WTC11 (cell line): ENCODE data around the gene AGL. TPM values are rescaled to one million over a fixed set of nuclear protein-coding genes. Genes with fewer than 3 reads are reported as not detected.
A peak's percentile ranks its signal among the peaks of the same experiment; 100 is the strongest.
"Not testable (repeated sequence)": the region's sequence is repeated elsewhere in the genome, so short reads cannot be mapped to it uniquely, and the experiment has no call there.

Experiments used
- ATAC-seq: fragments of 200-7000 bp; cut with Tn5 transposase; 2 replicates; pipeline ENCODE4 v1.10.0; 2021; ENCODE audit warnings: mild to moderate bottlenecking, moderate library complexity
- CTCF ChIA-PET: fragments of 300-600 bp; sonication (Branson Sonifier 250); formaldehyde crosslinking; loops from one replicate; lab custom pipeline; 2021; ENCODE audit warnings: antibody characterized with exemption; lab: Charles Lee
- POLR2A ChIA-PET: fragments of 350-600 bp; sonication (Branson Sonifier 250); formaldehyde crosslinking; loops from one replicate; lab custom pipeline; 2021; ENCODE audit warnings: antibody characterized with exemption; lab: Charles Lee
- DNase-seq: peaks from one replicate; pipeline ENCODE4 v3.0.0; 2021; ENCODE audit warnings: low spot score
- H3K27ac Mint-ChIP-seq: 2 replicates; pipeline ENCODE4 v1.8.0; 2021; ENCODE audit warnings: mixed read lengths
- H3K27me3 Mint-ChIP-seq: 2 replicates; pipeline ENCODE4 v1.8.0; 2021; ENCODE audit warnings: low read depth, mild to moderate bottlenecking, moderate library complexity, mixed read lengths
- H3K36me3 Mint-ChIP-seq: 2 replicates; pipeline ENCODE4 v1.8.0; 2021; ENCODE audit warnings: mixed read lengths
- H3K4me1 Mint-ChIP-seq: 2 replicates; pipeline ENCODE4 v1.8.0; 2022; ENCODE audit warnings: mixed read lengths
- H3K4me3 Mint-ChIP-seq: 2 replicates; pipeline ENCODE4 v1.8.0; 2021; ENCODE audit warnings: mild to moderate bottlenecking, moderate library complexity, mixed read lengths
- H3K9me3 Mint-ChIP-seq: 2 replicates; pipeline ENCODE4 v1.8.0; 2021; ENCODE audit warnings: mixed read lengths
- AFF4 ChIP-seq: sonication (generic); formaldehyde crosslinking; IDR thresholded peaks from 2 replicates; pipeline ENCODE4 v1.8.1; 2023; ENCODE audit warnings: mild to moderate bottlenecking, missing genetic modification reagents, borderline replicate concordance
- ATF1 ChIP-seq: sonication (generic); formaldehyde crosslinking; IDR thresholded peaks from 2 replicates; pipeline ENCODE4 v1.8.1; 2023; ENCODE audit warnings: mild to moderate bottlenecking, moderate library complexity, missing genetic modification reagents
- ATF2 ChIP-seq: sonication (generic); formaldehyde crosslinking; IDR thresholded peaks from 2 replicates; pipeline ENCODE4 v1.8.1; 2022; ENCODE audit warnings: low read depth, missing genetic modification reagents, borderline replicate concordance
- CBFB ChIP-seq: sonication (generic); formaldehyde crosslinking; IDR thresholded peaks from 2 replicates; pipeline ENCODE4 v1.8.1; 2022; ENCODE audit warnings: mild to moderate bottlenecking, low read depth, missing genetic modification reagents
- CREB1 ChIP-seq: sonication (generic); formaldehyde crosslinking; IDR thresholded peaks from 2 replicates; pipeline ENCODE4 v1.8.0; 2023; ENCODE audit warnings: mild to moderate bottlenecking, missing genetic modification reagents
- EMX1 ChIP-seq: fragments of 250-450 bp; sonication (Bioruptor Pico); IDR thresholded peaks from 2 replicates; pipeline ENCODE4 v1.8.0; 2021; ENCODE audit warnings: mild to moderate bottlenecking
- FOXJ3 ChIP-seq: sonication (generic); formaldehyde crosslinking; IDR thresholded peaks from 2 replicates; pipeline ENCODE4 v1.9.0; 2021; ENCODE audit warnings: missing genetic modification reagents, mild to moderate bottlenecking, borderline replicate concordance
- GRHL2 ChIP-seq: fragments of 250-450 bp; sonication (Bioruptor Pico); IDR thresholded peaks from 2 replicates; pipeline ENCODE4 v1.8.0; 2022; ENCODE audit warnings: mild to moderate bottlenecking, moderate library complexity; ENCODE audit not compliant: insufficient replicate concordance, severe bottlenecking
- HMGA2 ChIP-seq: fragments of 250-450 bp; sonication (Bioruptor Pico); IDR thresholded peaks from 2 replicates; pipeline ENCODE4 v1.4.0; 2021; ENCODE audit warnings: mild to moderate bottlenecking, moderate library complexity
- IRF2 ChIP-seq: sonication (generic); formaldehyde crosslinking; IDR thresholded peaks from 2 replicates; pipeline ENCODE4 v1.8.0; 2022; ENCODE audit warnings: low read depth, missing genetic modification reagents, borderline replicate concordance
- NFATC4 ChIP-seq: fragments of 250-450 bp; sonication (Bioruptor Pico); IDR thresholded peaks from 2 replicates; pipeline ENCODE4 v1.9.0; 2021; ENCODE audit warnings: mild to moderate bottlenecking
- NFYB ChIP-seq: sonication (generic); formaldehyde crosslinking; conservative IDR thresholded peaks from 2 replicates; pipeline ENCODE4 v1.8.0; 2022; ENCODE audit warnings: low read depth, missing genetic modification reagents
- RORB ChIP-seq: fragments of 250-450 bp; sonication (Bioruptor Pico); IDR thresholded peaks from 2 replicates; pipeline ENCODE4 v1.9.0; 2021; ENCODE audit warnings: mild to moderate bottlenecking
- SMAD4 ChIP-seq: sonication (generic); formaldehyde crosslinking; IDR thresholded peaks from 2 replicates; pipeline ENCODE4 v1.8.0; 2022; ENCODE audit warnings: mild to moderate bottlenecking, missing genetic modification reagents
- ZNF219 ChIP-seq: sonication (generic); formaldehyde crosslinking; IDR thresholded peaks from 2 replicates; pipeline ENCODE4 v1.8.0; 2023; ENCODE audit warnings: missing genetic modification reagents, mild to moderate bottlenecking, borderline replicate concordance
- ZNF232 ChIP-seq: sonication (generic); formaldehyde crosslinking; IDR thresholded peaks from 2 replicates; pipeline ENCODE4 v1.8.0; 2022; ENCODE audit warnings: mild to moderate bottlenecking, missing genetic modification reagents
- ZNF317 ChIP-seq: sonication (generic); formaldehyde crosslinking; IDR thresholded peaks from 2 replicates; pipeline ENCODE4 v1.8.1; 2023; ENCODE audit warnings: low read depth, mild to moderate bottlenecking, moderate library complexity, missing genetic modification reagents, borderline replicate concordance
- ZNF416 ChIP-seq: fragments of 250-450 bp; sonication (Bioruptor Pico); IDR thresholded peaks from 2 replicates; pipeline ENCODE4 v1.9.0; 2021; ENCODE audit warnings: mild to moderate bottlenecking, inconsistent platforms
- ZNF425 ChIP-seq: fragments of 250-450 bp; sonication (Bioruptor Pico); conservative IDR thresholded peaks from 2 replicates; pipeline ENCODE4 v1.9.0; 2021; ENCODE audit warnings: mild to moderate bottlenecking
- total RNA-seq: library from RNA; stranded (reverse); gene quantifications from 3 replicates; pipeline ENCODE4 v1.2.3, GENCODE V29; 2021
- TF ChIP-seq, protein P1 (sequence below): sonication (generic); formaldehyde crosslinking; IDR thresholded peaks from 2 replicates; pipeline ENCODE4 v1.8.1; 2023; ENCODE audit warnings: mild to moderate bottlenecking, missing genetic modification reagents, moderate library complexity
- TF ChIP-seq, protein P2 (sequence below): sonication (generic); formaldehyde crosslinking; IDR thresholded peaks from 2 replicates; pipeline ENCODE4 v1.8.1; 2022; ENCODE audit warnings: mild to moderate bottlenecking, moderate library complexity, missing genetic modification reagents
- TF ChIP-seq, protein P3 (sequence below): sonication (generic); formaldehyde crosslinking; IDR thresholded peaks from 2 replicates; pipeline ENCODE4 v1.8.1; 2022; ENCODE audit warnings: missing genetic modification reagents, borderline replicate concordance

Gene AGL
- total RNA-seq, 1 experiment from 2014 or later = 22.5 TPM

GRCh38 chr1:99843760-99844159, 6.4 kb upstream of the AGL start:
- DNase-seq (no peak), ATAC-seq (no peak)
- Mint-ChIP-seq H3K4me1 (peaks cover 46% of the 10 kb centered on the region), H3K27me3 (no peaks in the 10 kb centered on the region), H3K9me3 (peaks cover 22% of the 10 kb centered on the region), H3K36me3 (peaks cover 11% of the 10 kb centered on the region), H3K27ac (peak overlapping the region; percentile 74), H3K4me3 (no peak overlapping the region)
- ChIA-PET CTCF (no interaction called here), POLR2A (no interaction called here)
- TF ChIP-seq CREB1 (CRISPR knock-in tag) (no peak), FOXJ3 (CRISPR knock-in tag) (no peak), ZNF219 (CRISPR knock-in tag) (no peak), ATF1 (CRISPR knock-in tag) (no peak), ZNF232 (CRISPR knock-in tag) (no peak), GRHL2 (CRISPR knock-in tag) (no peak), ATF2 (CRISPR knock-in tag) (no peak), RORB (CRISPR knock-in tag) (no peak), ZNF425 (CRISPR knock-in tag) (no peak), IRF2 (no peak)
- TF ChIP-seq, protein P1, sequence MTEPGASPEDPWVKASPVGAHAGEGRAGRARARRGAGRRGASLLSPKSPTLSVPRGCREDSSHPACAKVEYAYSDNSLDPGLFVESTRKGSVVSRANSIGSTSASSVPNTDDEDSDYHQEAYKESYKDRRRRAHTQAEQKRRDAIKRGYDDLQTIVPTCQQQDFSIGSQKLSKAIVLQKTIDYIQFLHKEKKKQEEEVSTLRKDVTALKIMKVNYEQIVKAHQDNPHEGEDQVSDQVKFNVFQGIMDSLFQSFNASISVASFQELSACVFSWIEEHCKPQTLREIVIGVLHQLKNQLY (CRISPR knock-in tag) = no peak
- TF ChIP-seq, protein P2, sequence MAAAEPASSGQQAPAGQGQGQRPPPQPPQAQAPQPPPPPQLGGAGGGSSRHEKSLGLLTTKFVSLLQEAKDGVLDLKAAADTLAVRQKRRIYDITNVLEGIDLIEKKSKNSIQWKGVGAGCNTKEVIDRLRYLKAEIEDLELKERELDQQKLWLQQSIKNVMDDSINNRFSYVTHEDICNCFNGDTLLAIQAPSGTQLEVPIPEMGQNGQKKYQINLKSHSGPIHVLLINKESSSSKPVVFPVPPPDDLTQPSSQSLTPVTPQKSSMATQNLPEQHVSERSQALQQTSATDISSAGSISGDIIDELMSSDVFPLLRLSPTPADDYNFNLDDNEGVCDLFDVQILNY (CRISPR knock-in tag) = no peak
- TF ChIP-seq, protein P3, sequence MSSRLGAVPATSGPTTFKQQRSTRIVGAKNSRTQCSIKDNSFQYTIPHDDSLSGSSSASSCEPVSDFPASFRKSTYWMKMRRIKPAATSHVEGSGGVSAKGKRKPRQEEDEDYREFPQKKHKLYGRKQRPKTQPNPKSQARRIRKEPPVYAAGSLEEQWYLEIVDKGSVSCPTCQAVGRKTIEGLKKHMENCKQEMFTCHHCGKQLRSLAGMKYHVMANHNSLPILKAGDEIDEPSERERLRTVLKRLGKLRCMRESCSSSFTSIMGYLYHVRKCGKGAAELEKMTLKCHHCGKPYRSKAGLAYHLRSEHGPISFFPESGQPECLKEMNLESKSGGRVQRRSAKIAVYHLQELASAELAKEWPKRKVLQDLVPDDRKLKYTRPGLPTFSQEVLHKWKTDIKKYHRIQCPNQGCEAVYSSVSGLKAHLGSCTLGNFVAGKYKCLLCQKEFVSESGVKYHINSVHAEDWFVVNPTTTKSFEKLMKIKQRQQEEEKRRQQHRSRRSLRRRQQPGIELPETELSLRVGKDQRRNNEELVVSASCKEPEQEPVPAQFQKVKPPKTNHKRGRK = no peak
- TF ChIP-seq, all 79 proteins: peak for 0

DNA sequence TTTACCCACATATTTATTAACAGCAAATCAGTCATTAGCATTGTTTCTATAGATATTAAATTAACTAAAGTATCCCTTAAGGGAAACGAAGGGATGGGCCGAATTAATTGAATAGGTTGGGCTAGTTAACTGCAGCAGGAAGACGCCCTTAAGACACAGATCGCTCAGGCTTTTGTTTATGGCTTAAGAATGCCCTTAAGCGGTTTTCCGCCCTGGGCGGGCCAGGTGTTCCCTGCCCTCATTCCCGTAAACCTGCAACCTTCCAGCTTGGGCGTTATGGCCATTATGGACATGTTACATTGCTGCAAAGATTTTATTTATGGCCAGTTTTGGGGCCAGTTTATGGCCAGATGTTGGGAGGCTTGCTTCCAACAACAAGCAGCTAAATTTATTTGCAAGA, 5.0 kb upstream of the AGL start:
- H3K27ac Mint-ChIP-seq = peak overlapping the region; percentile 71; the same call in 1 of the 2 replicates
- ATAC-seq, H3K27me3 Mint-ChIP-seq, CTCF ChIA-PET, POLR2A ChIA-PET, H3K36me3 Mint-ChIP-seq, H3K9me3 Mint-ChIP-seq: not testable (repeated sequence)
- peak overlapping the region; percentile 32 for H3K4me3 Mint-ChIP-seq
- H3K4me1 Mint-ChIP-seq = peaks cover 52% of the 10 kb centered on the region
- peak; percentile 51 for DNase-seq

DNA sequence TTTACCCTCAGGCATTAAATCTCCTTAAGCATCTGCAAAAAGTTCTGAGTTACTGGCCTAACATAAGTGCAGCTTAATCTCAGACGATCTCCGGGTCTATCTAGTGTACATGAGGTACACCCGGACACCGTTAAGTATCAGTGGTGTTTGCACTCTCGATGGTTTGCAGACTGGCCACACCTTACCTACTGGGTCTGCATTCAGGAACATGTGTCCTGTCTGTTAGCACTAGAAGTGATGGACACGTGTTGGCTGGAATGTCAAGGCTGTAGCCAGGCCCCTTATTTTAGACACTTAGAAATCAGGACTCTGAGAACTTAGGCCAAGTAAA, 783 bp upstream of the AGL start:
- H3K4me1 Mint-ChIP-seq = peaks cover 52% of the 10 kb centered on the region
- CTCF ChIA-PET = no interaction called here
- POLR2A ChIA-PET = interaction anchor here (1.6 kb wide), 1 partner anchor 121 kb away, joined by 5 read pairs; the partner anchor contains the start of gene SLC35A3
- H3K4me3 Mint-ChIP-seq = peak overlapping the region; percentile 92
- H3K36me3 Mint-ChIP-seq = peaks cover 13% of the 10 kb centered on the region
- DNase-seq (no peak), ATAC-seq (peak; percentile 2)
- no peaks in the 10 kb centered on the region for H3K9me3 Mint-ChIP-seq
- H3K27me3 Mint-ChIP-seq = no peaks in the 10 kb centered on the region
- H3K27ac Mint-ChIP-seq = peak overlapping the region; percentile 94
- TF ChIP-seq ZNF416 (no peak), ZNF317 (CRISPR knock-in tag) (no peak), EMX1 (CRISPR knock-in tag) (no peak), NFATC4 (CRISPR knock-in tag) (no peak), HMGA2 (CRISPR knock-in tag) (no peak), SMAD4 (CRISPR knock-in tag) (no peak), AFF4 (CRISPR knock-in tag) (no peak), CBFB (CRISPR knock-in tag) (no peak), ATF1 (CRISPR knock-in tag) (no peak), NFYB (CRISPR knock-in tag) (no peak)
